Smooth muscle cell (in vitro differentiated cells): Measurements from ENCODE around the gene PAFAH1B1. TPM values are rescaled to one million over a fixed set of nuclear protein-coding genes. Genes with fewer than 3 reads are reported as not detected.

Source experiments
- DNase-seq: peaks from one replicate; lab custom pipeline; 2025; ENCODE audit not compliant: unreplicated experiment; lab: John Stamatoyannopoulos, UW
- H2AFZ ChIP-seq: fragments of 200-600 bp; sonication (generic); 2 replicates; pipeline ENCODE4 v1.6.0; 2016; ENCODE audit warnings: antibody characterized with exemption, low read depth, mild to moderate bottlenecking
- H3F3A ChIP-seq: fragments of 200-600 bp; sonication (generic); 2 replicates; pipeline ENCODE4 v1.6.0; 2017; ENCODE audit warnings: antibody characterized with exemption, low read depth
- H3K27ac ChIP-seq: fragments of 200-600 bp; sonication (generic); 2 replicates; pipeline ENCODE4 v1.5.1; 2016; ENCODE audit warnings: low read depth, mild to moderate bottlenecking
- H3K27me3 ChIP-seq: fragments of 200-600 bp; sonication (generic); 2 replicates; pipeline ENCODE4 v1.6.1; 2016; ENCODE audit warnings: low read depth, mild to moderate bottlenecking
- H3K36me3 ChIP-seq: fragments of 200-600 bp; sonication (generic); 2 replicates; pipeline ENCODE4 v1.5.1; 2016; ENCODE audit warnings: low read depth
- H3K4me1 ChIP-seq: fragments of 200-600 bp; sonication (generic); 2 replicates; pipeline ENCODE4 v1.5.1; 2016; ENCODE audit warnings: low read depth
- H3K4me2 ChIP-seq: fragments of 200-600 bp; sonication (generic); 2 replicates; pipeline ENCODE4 v1.6.0; 2016; ENCODE audit warnings: mild to moderate bottlenecking
- H3K4me3 ChIP-seq: fragments of 200-600 bp; sonication (generic); 2 replicates; pipeline ENCODE4 v1.5.1; 2016; ENCODE audit warnings: mild to moderate bottlenecking
- H3K79me2 ChIP-seq: fragments of 200-600 bp; sonication (generic); 2 replicates; pipeline ENCODE4 v1.6.0; 2016; ENCODE audit warnings: low read depth, mild to moderate bottlenecking
- H3K9ac ChIP-seq: fragments of 200-600 bp; sonication (generic); 2 replicates; pipeline ENCODE4 v1.6.0; 2016; ENCODE audit warnings: low read depth
- H3K9me3 ChIP-seq: fragments of 200-600 bp; sonication (generic); replicated peaks from 2 replicates; pipeline ENCODE4 v1.5.1; 2016; ENCODE audit warnings: low read depth
- H4K20me1 ChIP-seq: fragments of 200-600 bp; sonication (generic); 2 replicates; pipeline ENCODE4 v1.6.0; 2016; ENCODE audit warnings: low read depth
- CTCF ChIP-seq: fragments of 200-600 bp; sonication (generic); IDR thresholded peaks from 2 replicates; pipeline ENCODE4 v1.5.1; 2017; ENCODE audit warnings: borderline replicate concordance, mild to moderate bottlenecking, antibody characterized with exemption; ENCODE audit not compliant: insufficient read depth, poor library complexity, severe bottlenecking
- WGBS: methylation state at CpG from one replicate; pipeline ENCODE4 v1.1.7; 2016; ENCODE audit warnings: low lambda C conversion rate; 5-methylcytosine and 5-hydroxymethylcytosine counted together
- polyA plus RNA-seq: library from polyadenylated mRNA; unstranded; fragments of >200 nt; fragmentation: Nextera tagmentation; extraction: Ambion mirVana; gene quantifications from 2 replicates; pipeline ENCODE4 v1.2.1, GENCODE V29; 2016
- total RNA-seq: library from RNA; depleted of rRNA; stranded (reverse); fragments of >200 nt; gene quantifications from 2 replicates; pipeline ENCODE4 v1.2.3, GENCODE V29; 2014

PAFAH1B1 gene
- total and polyA plus RNA-seq, 2 experiments from 2014 or later: 105 to 127 TPM

GRCh38 chr17:2704031-2704889 is 110.8 kb downstream of the PAFAH1B1 start:
- Histone ChIP-seq H3K4me1 (peaks cover 2% of the 10 kb centered on the region), H3K79me2 (peaks cover 36% of the 10 kb centered on the region), H3K9ac (no peak overlapping the region), H4K20me1 (peaks cover 49% of the 10 kb centered on the region), H2AFZ (no peak overlapping the region), H3F3A (no peaks in the 10 kb centered on the region), H3K4me2 (no peak overlapping the region), H3K9me3 (no peaks in the 10 kb centered on the region), H3K27ac (no peak overlapping the region), H3K27me3 (no peaks in the 10 kb centered on the region), H3K36me3 (no peaks in the 10 kb centered on the region), H3K4me3 (no peak overlapping the region)
- TF ChIP-seq CTCF: no peak
- DNase-seq: no peak
- 95% methylated on average over 38 of the region's 38 CpGs for WGBS

GRCh38 chr17:2704890-2705248 is 111.4 kb downstream of the PAFAH1B1 start:
- Histone ChIP-seq H4K20me1 (peaks cover 55% of the 10 kb centered on the region), H3K27me3 (no peaks in the 10 kb centered on the region), H3F3A (no peaks in the 10 kb centered on the region), H3K9ac (no peak overlapping the region), H3K4me2 (no peak overlapping the region), H3K27ac (no peak overlapping the region), H2AFZ (no peak overlapping the region), H3K4me3 (no peak overlapping the region), H3K9me3 (no peaks in the 10 kb centered on the region), H3K4me1 (peaks cover 5% of the 10 kb centered on the region), H3K79me2 (peaks cover 42% of the 10 kb centered on the region), H3K36me3 (no peaks in the 10 kb centered on the region)
- no peak for DNase-seq
- no peak for TF ChIP-seq CTCF
- 78% methylated on average over 4 of the region's 4 CpGs for WGBS

GRCh38 chr17:2705263-2705662 is 111.8 kb downstream of the PAFAH1B1 start:
- no peak for TF ChIP-seq CTCF
- H4K20me1 ChIP-seq: peaks cover 59% of the 10 kb centered on the region
- no peaks in the 10 kb centered on the region for H3K9me3 ChIP-seq
- H3K4me2 ChIP-seq: no peak overlapping the region
- no peaks in the 10 kb centered on the region for H3F3A ChIP-seq
- H3K4me3 ChIP-seq: no peak overlapping the region
- H3K9ac ChIP-seq: no peak overlapping the region
- peaks cover 46% of the 10 kb centered on the region for H3K79me2 ChIP-seq
- H3K27me3 ChIP-seq: no peaks in the 10 kb centered on the region
- WGBS: 86% methylated on average over 6 of the region's 7 CpGs
- peaks cover 8% of the 10 kb centered on the region for H3K4me1 ChIP-seq
- H3K36me3 ChIP-seq: no peaks in the 10 kb centered on the region
- H3K27ac ChIP-seq: no peak overlapping the region
- no peak overlapping the region for H2AFZ ChIP-seq
- no peak for DNase-seq
